ENCODE measurements around the gene SLIT3. TPM values are rescaled to one million over a fixed set of nuclear protein-coding genes. Genes with fewer than 3 reads are reported as not detected.

Gene SLIT3
- total and polyA plus RNA-seq, 8 donors = 1.2 to 24.5 (median 8.6) TPM

GRCh38 chr5:168971100-168971499, 329.8 kb downstream of the SLIT3 start:
- Histone ChIP-seq H3K9me3 (no peaks in the 10 kb centered on the region), H3K4me3 (no peak overlapping the region), H3K4me1 (peaks cover 0 to 6% (median 0%) of the 10 kb centered on the region in 4 donors), H3K36me3 (no peaks in the 10 kb centered on the region), H3K27me3 (no peaks in the 10 kb centered on the region), H3K27ac (no peak overlapping the region)
- DNase-seq = no peak
- TF ChIP-seq EP300 (IDR thresholded peaks at IDR 0.05) (no peak), POLR2A (IDR thresholded peaks at IDR 0.05) (no peak), CTCF (IDR thresholded peaks at IDR 0.05) (no peak), POLR2AphosphoS5 (IDR thresholded peaks at IDR 0.05) (no peak)
- WGBS, 5 donors = 87 to 92% (median 88%) methylated on average over 4 of the region's 4 CpGs
- intact Hi-C loops (cut with DNase I; ENCODE audit: low total_unique reads) = no loop called here

- 74 to 86% (median 81%) methylated on average over 8 of the region's 8 CpGs for WGBS, 5 donors
- no peak overlapping the region for H3K4me3 ChIP-seq
- DNase-seq = no peak
- H3K27me3 ChIP-seq = no peaks in the 10 kb centered on the region
- H3K4me1 ChIP-seq = peaks cover 0 to 8% (median 3%) of the 10 kb centered on the region in 4 donors
- H3K36me3 ChIP-seq = no peaks in the 10 kb centered on the region
- intact Hi-C loops (cut with DNase I; ENCODE audit: low total_unique reads) = no loop called here
- no peak overlapping the region for H3K27ac ChIP-seq
- TF ChIP-seq POLR2AphosphoS5 (IDR thresholded peaks at IDR 0.05) = no peak
- no peak for TF ChIP-seq CTCF (IDR thresholded peaks at IDR 0.05)
- no peak for TF ChIP-seq EP300 (IDR thresholded peaks at IDR 0.05)
- TF ChIP-seq POLR2A (IDR thresholded peaks at IDR 0.05) = no peak
- no peaks in the 10 kb centered on the region for H3K9me3 ChIP-seq
These were observed 331.5 kb downstream of the SLIT3 start for GRCh38 chr5:168969326-168969886.

GRCh38 chr5:168967882-168968620, 332.9 kb downstream of the SLIT3 start:
- WGBS, 5 donors = 72 to 77% (median 74%) methylated on average over 7 of the region's 7 CpGs
- H3K36me3 ChIP-seq = no peaks in the 10 kb centered on the region
- no peak overlapping the region for H3K27ac ChIP-seq
- no peaks in the 10 kb centered on the region for H3K27me3 ChIP-seq
- no peak overlapping the region for H3K4me3 ChIP-seq
- H3K4me1 ChIP-seq = peaks cover 0 to 6% (median 3%) of the 10 kb centered on the region in 4 donors
- DNase-seq = no peak
- intact Hi-C loops (cut with DNase I; ENCODE audit: low total_unique reads) = no loop called here
- no peaks in the 10 kb centered on the region for H3K9me3 ChIP-seq
- TF ChIP-seq POLR2A (IDR thresholded peaks at IDR 0.05) = no peak
- no peak for TF ChIP-seq POLR2AphosphoS5 (IDR thresholded peaks at IDR 0.05)
- no peak for TF ChIP-seq CTCF (IDR thresholded peaks at IDR 0.05)
- TF ChIP-seq EP300 (IDR thresholded peaks at IDR 0.05) = no peak

- Histone ChIP-seq H3K36me3 (no peaks in the 10 kb centered on the region), H3K27ac (no peak overlapping the region), H3K4me3 (no peak overlapping the region), H3K27me3 (no peaks in the 10 kb centered on the region), H3K9me3 (no peaks in the 10 kb centered on the region), H3K4me1 (peaks cover 0 to 8% (median 6%) of the 10 kb centered on the region in 4 donors)
- intact Hi-C loops (cut with DNase I; ENCODE audit: low total_unique reads) = no loop called here
- 85 to 95% (median 91%) methylated on average over 5 of the region's 5 CpGs for WGBS, 5 donors
- DNase-seq = no peak
- TF ChIP-seq CTCF (IDR thresholded peaks at IDR 0.05) (no peak), POLR2AphosphoS5 (IDR thresholded peaks at IDR 0.05) (no peak), EP300 (IDR thresholded peaks at IDR 0.05) (no peak)
These were observed 335.3 kb downstream of the SLIT3 start for GRCh38 chr5:168965638-168966037.

Measured in stomach (tissue), 9 donors.